Transverse colon (tissue), 4 donors: ENCODE results near the gene ZNF260.

Experiments used
- CTCF ChIP-seq, 5 experiments: fragments of 200-600 bp in 3 of 5; fragments of 450-650 bp in 2 of 5; sonication (generic) in 3 of 5; IDR thresholded peaks; 1 replicate in 2 of 5; 2 replicates in 3 of 5; pipeline ENCODE4 v1.5.1; 2016 to 2017; ENCODE audit warnings: antibody characterized with exemption in 5 of 5, inconsistent platforms in 3 of 5, mild to moderate bottlenecking in 2 of 5, moderate library complexity in 1 of 5
- POLR2A ChIP-seq: fragments of 450-650 bp; IDR thresholded peaks from one replicate; pipeline ENCODE4 v1.6.1; 2016; ENCODE audit warnings: antibody characterized with exemption, mild to moderate bottlenecking, moderate library complexity
- POLR2AphosphoS5 ChIP-seq, 3 donors: sonication (generic); formaldehyde crosslinking; IDR thresholded peaks; one replicate each; pipeline ENCODE4 v1.6.1; 2016; ENCODE audit warnings: antibody characterized with exemption in 3 of 3

- TF ChIP-seq POLR2AphosphoS5 (IDR thresholded peaks at IDR 0.05) = peak; percentile 78 to 85 (median 81)
- TF ChIP-seq CTCF (IDR thresholded peaks at IDR 0.05) = no peak
- peak; percentile 72 for TF ChIP-seq POLR2A
Measured at GRCh38 chr19:36573020-36573894, 45.2 kb upstream of the ZNF260 start, which contains the start of gene ZNF529.
